Adrenal gland (tissue), 5 donors: Measurements from ENCODE around the gene SUPT4H1.

ENCODE experiments used
- CTCF ChIP-seq, 6 experiments: fragments of 450-650 bp in 4 of 6; fragments of 200-600 bp in 2 of 6; sonication (generic) in 1 of 6; IDR thresholded peaks; 1 replicate in 5 of 6; 2 replicates in 1 of 6; pipeline versions ENCODE4 v1.5.1 to v1.8.0; 2016 to 2021; ENCODE audit warnings: antibody characterized with exemption in 6 of 6, mild to moderate bottlenecking in 2 of 6, moderate library complexity in 1 of 6
- POLR2A ChIP-seq, 2 donors: fragments of 450-650 bp; IDR thresholded peaks; one replicate each; pipeline ENCODE4 v1.6.1; 2017; ENCODE audit warnings: antibody characterized with exemption in 2 of 2, mild to moderate bottlenecking in 2 of 2, moderate library complexity in 1 of 2
- donor health status: DM: no; HTN: no; CAD: no.

GRCh38 chr17:58321571-58322525 is 30.2 kb downstream of the SUPT4H1 start:
- TF ChIP-seq CTCF (IDR thresholded peaks at IDR 0.05) (no peak), POLR2A (IDR thresholded peaks at IDR 0.05) (no peak)
